Prostate gland (tissue), 2 donors: Measurements from ENCODE around the gene FHL1. TPM values are rescaled to one million over a fixed set of nuclear protein-coding genes. Genes with fewer than 3 reads are reported as not detected.

ENCODE experiments used
- DNase-seq: peaks from one replicate; pipeline ENCODE4 v3.0.0-alpha.2; 2019; ENCODE audit warnings: low spot score
- H3K27ac ChIP-seq, 2 donors: fragments of 200-600 bp; sonication (generic); 2 replicates each; pipeline ENCODE4 v1.5.1; 2017 to 2019
- H3K27me3 ChIP-seq: fragments of 200-600 bp; sonication (generic); replicated peaks from 2 replicates; pipeline ENCODE4 v1.5.1; 2019; ENCODE audit not compliant: insufficient read depth
- H3K36me3 ChIP-seq, 2 donors: fragments of 200-600 bp; sonication (generic); 1 replicate in 1 of 2; 2 replicates in 1 of 2; pipeline versions ENCODE4 v1.5.1 to v1.8.1; 2017 to 2019
- H3K4me1 ChIP-seq: fragments of 200-600 bp; sonication (generic); replicated peaks from 2 replicates; pipeline ENCODE4 v1.5.1; 2019
- H3K4me3 ChIP-seq, 2 donors: fragments of 200-600 bp; sonication (generic); 2 replicates each; pipeline ENCODE4 v1.5.1; 2017 to 2019
- H3K9me3 ChIP-seq: fragments of 200-600 bp; sonication (generic); 2 replicates; pipeline ENCODE4 v1.5.1; 2017
- POLR2A ChIP-seq: fragments of 450-650 bp; IDR thresholded peaks from one replicate; pipeline ENCODE4 v1.6.1; 2016; ENCODE audit warnings: antibody characterized with exemption, mild to moderate bottlenecking
- POLR2AphosphoS5 ChIP-seq: sonication (generic); formaldehyde crosslinking; IDR thresholded peaks from one replicate; pipeline ENCODE4 v1.6.1; 2017; ENCODE audit warnings: antibody characterized with exemption
- WGBS: methylation state at CpG from one replicate; pipeline ENCODE4 v1.1.5; 2018; 5-methylcytosine and 5-hydroxymethylcytosine counted together
- intact Hi-C: fragments of 100-400 bp; cut with DNase I; formaldehyde crosslinking; loops from one replicate; pipeline ENCODE4 v1.14.2; 2022
- total RNA-seq, 2 donors: library from RNA; depleted of rRNA; stranded (reverse); fragments of >200 nt; gene quantifications; one replicate each; pipeline ENCODE4 v1.1.0, GENCODE V29; 2016
- TF ChIP-seq, protein P1 (sequence below), 4 experiments: fragments of 200-600 bp in 2 of 4; fragments of 450-650 bp in 2 of 4; sonication (generic) in 2 of 4; IDR thresholded peaks; 1 replicate in 3 of 4; 2 replicates in 1 of 4; pipeline ENCODE4 v1.5.1; 2016 to 2019; ENCODE audit warnings: antibody characterized with exemption in 4 of 4, mild to moderate bottlenecking in 2 of 4, moderate library complexity in 2 of 4

Gene FHL1
- total RNA-seq, 2 donors from 2014 or later = 246 to 296 TPM

DNA sequence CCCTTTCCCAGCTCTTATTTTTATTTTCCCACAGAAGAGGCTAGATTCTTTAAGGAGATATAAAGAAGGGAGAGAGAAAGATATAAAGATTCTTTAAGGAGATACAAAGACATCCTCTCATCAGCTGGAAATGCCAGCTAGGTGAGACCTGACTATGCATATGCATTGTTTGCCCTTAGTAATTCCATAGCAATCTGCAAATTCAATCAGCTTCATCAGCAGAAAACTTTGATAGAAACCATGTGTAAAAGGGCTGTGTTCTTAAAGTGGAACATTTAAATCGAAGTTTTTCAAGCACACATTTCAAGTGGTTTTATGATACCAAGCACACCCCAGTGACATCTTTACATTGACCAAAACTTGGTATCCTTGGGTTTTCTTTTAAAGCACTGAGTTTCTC is 24.1 kb downstream of the FHL1 start:
- no peak for DNase-seq
- Histone ChIP-seq H3K27ac (no peak overlapping the region), H3K9me3 (no peaks in the 10 kb centered on the region), H3K4me1 (no peaks in the 10 kb centered on the region), H3K27me3 (no peaks in the 10 kb centered on the region), H3K36me3 (no peaks in the 10 kb centered on the region), H3K4me3 (no peak overlapping the region)
- 67% methylated on average over 1 of the region's 1 CpG for WGBS
- intact Hi-C loops = loop anchor here (5.0 kb wide), 1 partner anchor 81 kb away; the partner anchor contains the start of gene MAP7D3
- TF ChIP-seq POLR2A = no peak
- TF ChIP-seq, protein P1, sequence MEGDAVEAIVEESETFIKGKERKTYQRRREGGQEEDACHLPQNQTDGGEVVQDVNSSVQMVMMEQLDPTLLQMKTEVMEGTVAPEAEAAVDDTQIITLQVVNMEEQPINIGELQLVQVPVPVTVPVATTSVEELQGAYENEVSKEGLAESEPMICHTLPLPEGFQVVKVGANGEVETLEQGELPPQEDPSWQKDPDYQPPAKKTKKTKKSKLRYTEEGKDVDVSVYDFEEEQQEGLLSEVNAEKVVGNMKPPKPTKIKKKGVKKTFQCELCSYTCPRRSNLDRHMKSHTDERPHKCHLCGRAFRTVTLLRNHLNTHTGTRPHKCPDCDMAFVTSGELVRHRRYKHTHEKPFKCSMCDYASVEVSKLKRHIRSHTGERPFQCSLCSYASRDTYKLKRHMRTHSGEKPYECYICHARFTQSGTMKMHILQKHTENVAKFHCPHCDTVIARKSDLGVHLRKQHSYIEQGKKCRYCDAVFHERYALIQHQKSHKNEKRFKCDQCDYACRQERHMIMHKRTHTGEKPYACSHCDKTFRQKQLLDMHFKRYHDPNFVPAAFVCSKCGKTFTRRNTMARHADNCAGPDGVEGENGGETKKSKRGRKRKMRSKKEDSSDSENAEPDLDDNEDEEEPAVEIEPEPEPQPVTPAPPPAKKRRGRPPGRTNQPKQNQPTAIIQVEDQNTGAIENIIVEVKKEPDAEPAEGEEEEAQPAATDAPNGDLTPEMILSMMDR (IDR thresholded peaks at IDR 0.05) = no peak
- no peak for TF ChIP-seq POLR2AphosphoS5

DNA sequence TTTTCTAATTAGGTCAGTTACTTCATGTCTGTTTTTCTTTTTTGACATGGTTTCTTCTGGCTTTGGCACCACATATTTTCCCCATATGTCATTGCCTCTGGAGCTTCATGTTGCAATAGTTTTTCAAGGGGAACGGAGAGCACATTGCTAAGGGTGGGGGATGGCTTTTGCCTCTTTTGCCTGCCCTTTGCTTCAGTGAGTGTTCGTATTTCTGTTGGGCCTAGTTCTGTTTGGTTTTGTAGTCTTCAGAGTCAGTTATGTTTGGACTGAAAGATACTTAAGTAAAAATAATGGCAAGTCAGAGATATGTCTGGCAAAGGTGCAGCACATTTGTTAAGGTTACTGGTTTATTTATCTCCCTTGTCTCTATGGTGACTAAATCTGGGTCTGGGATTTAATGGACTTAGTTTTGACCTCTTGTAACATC is 29.1 kb downstream of the FHL1 start:
- TF ChIP-seq, protein P1 (IDR thresholded peaks at IDR 0.05) = no peak
- TF ChIP-seq POLR2AphosphoS5 = peak; percentile 15
- Histone ChIP-seq H3K9me3 (no peaks in the 10 kb centered on the region), H3K27me3 (no peaks in the 10 kb centered on the region), H3K27ac (no peak overlapping the region), H3K4me3 (no peak overlapping the region), H3K36me3 (no peaks in the 10 kb centered on the region), H3K4me1 (no peaks in the 10 kb centered on the region)
- WGBS = 58% methylated on average over 2 of the region's 2 CpGs
- intact Hi-C loops = no loop called here
- DNase-seq = no peak

DNA sequence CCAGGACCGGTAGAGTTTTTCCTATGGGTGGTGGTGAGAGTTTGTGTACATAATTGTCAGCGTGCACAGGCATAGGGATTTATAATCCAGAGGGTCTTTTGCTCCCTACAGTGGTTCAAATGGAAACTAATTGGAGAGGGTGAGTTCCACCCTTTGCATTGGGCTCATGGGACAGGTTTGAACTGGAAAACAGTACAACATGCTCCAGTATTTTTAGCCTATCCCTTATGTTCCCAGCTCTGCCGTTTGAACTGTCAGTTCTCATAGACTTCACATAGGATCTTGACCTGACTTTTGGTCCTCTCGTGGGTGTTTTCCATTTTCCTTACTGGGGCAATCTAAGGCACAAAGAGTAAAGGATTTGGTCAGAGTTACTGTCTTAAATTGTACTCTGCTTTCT is 31.8 kb downstream of the FHL1 start:
- Histone ChIP-seq H3K27ac (no peak overlapping the region), H3K4me3 (no peak overlapping the region), H3K4me1 (no peaks in the 10 kb centered on the region), H3K36me3 (no peaks in the 10 kb centered on the region), H3K27me3 (no peaks in the 10 kb centered on the region), H3K9me3 (no peaks in the 10 kb centered on the region)
- DNase-seq = no peak
- TF ChIP-seq POLR2A = no peak
- TF ChIP-seq, protein P1 (IDR thresholded peaks at IDR 0.05) = no peak
- no peak for TF ChIP-seq POLR2AphosphoS5
- intact Hi-C loops = no loop called here
- 71% methylated on average over 4 of the region's 4 CpGs for WGBS

DNA sequence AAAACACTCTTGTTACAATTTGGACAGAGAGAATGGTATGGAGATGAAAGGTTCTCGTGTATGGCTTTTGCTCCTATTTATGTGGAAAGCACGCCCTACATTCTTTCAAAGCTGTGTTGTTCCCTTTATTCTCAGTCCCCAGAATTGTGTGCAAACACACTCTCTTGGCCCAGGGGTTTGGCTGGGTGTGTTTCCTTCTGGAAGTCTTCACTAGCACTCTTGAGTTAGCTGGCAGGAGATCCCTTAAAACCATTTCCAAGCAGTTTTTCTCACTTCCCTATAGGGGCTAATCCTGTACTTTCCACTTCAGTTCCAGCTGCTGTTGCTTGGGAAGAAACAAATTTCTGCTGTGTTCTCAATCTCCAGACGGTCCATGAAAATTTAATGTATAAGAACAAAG is 35.1 kb downstream of the FHL1 start:
- 64% methylated on average over 3 of the region's 3 CpGs for WGBS
- DNase-seq = no peak
- H3K9me3 ChIP-seq = no peaks in the 10 kb centered on the region
- TF ChIP-seq POLR2A (no peak), POLR2AphosphoS5 (no peak)
- TF ChIP-seq, protein P1 (IDR thresholded peaks at IDR 0.05) = no peak
- H3K4me1 ChIP-seq = no peaks in the 10 kb centered on the region
- no peaks in the 10 kb centered on the region for H3K36me3 ChIP-seq
- H3K27ac ChIP-seq = no peak overlapping the region
- intact Hi-C loops = no loop called here
- H3K4me3 ChIP-seq = no peak overlapping the region
- H3K27me3 ChIP-seq = no peaks in the 10 kb centered on the region

DNA sequence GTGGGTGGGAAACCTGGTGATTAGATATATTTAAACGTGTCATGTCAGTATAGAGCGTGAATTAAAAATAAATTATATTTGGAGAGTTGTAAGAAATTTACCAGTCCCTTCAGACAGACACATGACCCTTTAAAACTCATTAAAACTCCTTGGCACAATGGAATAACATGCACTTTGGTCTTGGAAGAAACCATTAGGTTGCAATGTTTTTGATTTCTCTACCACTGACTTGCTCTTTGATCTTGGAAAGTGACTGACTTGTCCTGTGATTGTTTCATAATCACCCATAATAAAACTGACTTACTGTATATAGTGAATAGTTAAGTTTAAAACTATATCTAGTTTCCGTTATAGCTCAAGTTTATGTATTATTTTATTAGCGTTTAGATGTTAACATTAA is 35.8 kb downstream of the FHL1 start:
- Histone ChIP-seq H3K27me3 (no peaks in the 10 kb centered on the region), H3K27ac (no peak overlapping the region), H3K9me3 (no peaks in the 10 kb centered on the region), H3K4me3 (no peak overlapping the region), H3K36me3 (no peaks in the 10 kb centered on the region), H3K4me1 (no peaks in the 10 kb centered on the region)
- intact Hi-C loops = no loop called here
- WGBS = 59% methylated on average over 4 of the region's 4 CpGs
- DNase-seq = no peak
- TF ChIP-seq POLR2AphosphoS5 = no peak
- TF ChIP-seq, protein P1 (IDR thresholded peaks at IDR 0.05) = no peak
- TF ChIP-seq POLR2A = no peak
